ENCODE data around the gene ATXN7L3. TPM values are rescaled to one million over a fixed set of nuclear protein-coding genes. Genes with fewer than 3 reads are reported as not detected.
A peak's percentile ranks its signal among the peaks of the same experiment; 100 is the strongest.

ATXN7L3 gene
- polyA plus RNA-seq, 3 donors: 8.5 to 60.9 (median 9.9) TPM

GRCh38 chr17:44230140-44230539 lies 30.5 kb upstream of the ATXN7L3 start:
- Histone ChIP-seq H3K4me3 (replicated peaks in 1 of 3; ENCODE audit: low read depth in 2 of 3, low read length in 3 of 3) (no peak overlapping the region), H3K79me2 (ENCODE audit: insufficient read depth, low read length) (no peaks in the 10 kb centered on the region), H3K27me3 (ENCODE audit: control insufficient read depth in 2 of 2, insufficient read depth in 2 of 2, low read length in 2 of 2) (no peaks in the 10 kb centered on the region), H3K27ac (ENCODE audit: low read depth in 1 of 2, low read length in 2 of 2) (no peak overlapping the region), H4K20me1 (ENCODE audit: insufficient read depth, low read length) (no peaks in the 10 kb centered on the region), H3K4me2 (replicated peaks; ENCODE audit: extremely low read depth, low read length, poor library complexity, severe bottlenecking) (no peak overlapping the region), H3K9ac (ENCODE audit: insufficient read depth, low read length, poor library complexity, severe bottlenecking) (no peak overlapping the region), H3K4me1 (ENCODE audit: control insufficient read depth in 1 of 2, insufficient read depth in 2 of 2, low read length in 2 of 2) (no peaks in the 10 kb centered on the region), H2AFZ (ENCODE audit: insufficient read depth, low read depth, low read length, poor library complexity, severe bottlenecking) (no peak overlapping the region), H3K9me3 (replicated peaks in 1 of 2; ENCODE audit: control insufficient read depth in 1 of 2, insufficient read depth in 1 of 2, low read length in 2 of 2) (no peaks in the 10 kb centered on the region), H3K36me3 (replicated peaks in 1 of 2; ENCODE audit: control insufficient read depth in 1 of 2, insufficient read depth in 2 of 2, low read length in 2 of 2) (no peaks in the 10 kb centered on the region)
- DNase-seq: no peak
- H3K27me3 Mint-ChIP-seq (ENCODE audit: low read depth in 3 of 3): peaks cover 2 to 9% (median 2%) of the 10 kb centered on the region in 3 donors
- no peak overlapping the region for H3K4me3 Mint-ChIP-seq
- peaks cover 0 to 2% (median 0%) of the 10 kb centered on the region in 7 donors for H3K9me3 Mint-ChIP-seq
- 79% methylated on average over 4 of the region's 9 CpGs for WGBS (ENCODE audit: insufficient coverage)
- H3K27ac Mint-ChIP-seq: no peak overlapping the region
- H3K36me3 Mint-ChIP-seq: no peaks in the 10 kb centered on the region
- peaks cover 3% of the 10 kb centered on the region for H3K4me1 Mint-ChIP-seq
- intact Hi-C loops (cut with micrococcal nuclease): no loop called here
- no peak for TF ChIP-seq CTCF (IDR thresholded peaks at IDR 0.05)

GRCh38 chr17:44229090-44229489 lies 29.4 kb upstream of the ATXN7L3 start:
- no peaks in the 10 kb centered on the region for H3K36me3 ChIP-seq (replicated peaks in 1 of 2; ENCODE audit: control insufficient read depth in 1 of 2, insufficient read depth in 2 of 2, low read length in 2 of 2)
- H3K4me1 Mint-ChIP-seq: no peaks in the 10 kb centered on the region
- WGBS (ENCODE audit: insufficient coverage): 94% methylated on average over 6 of the region's 6 CpGs
- no peak overlapping the region for H3K9ac ChIP-seq (ENCODE audit: insufficient read depth, low read length, poor library complexity, severe bottlenecking)
- peaks cover 0 to 2% (median 0%) of the 10 kb centered on the region in 7 donors for H3K9me3 Mint-ChIP-seq
- TF ChIP-seq CTCF (IDR thresholded peaks at IDR 0.05): no peak
- peaks cover 4 to 15% (median 5%) of the 10 kb centered on the region in 3 donors for H3K27me3 Mint-ChIP-seq (ENCODE audit: low read depth in 3 of 3)
- no peaks in the 10 kb centered on the region for H3K9me3 ChIP-seq (replicated peaks in 1 of 2; ENCODE audit: control insufficient read depth in 1 of 2, insufficient read depth in 1 of 2, low read length in 2 of 2)
- H3K79me2 ChIP-seq (ENCODE audit: insufficient read depth, low read length): no peaks in the 10 kb centered on the region
- H3K4me2 ChIP-seq (replicated peaks; ENCODE audit: extremely low read depth, low read length, poor library complexity, severe bottlenecking): no peak overlapping the region
- H3K4me3 Mint-ChIP-seq: no peak overlapping the region
- intact Hi-C loops (cut with micrococcal nuclease): no loop called here
- H3K4me3 ChIP-seq (replicated peaks in 1 of 3; ENCODE audit: low read depth in 2 of 3, low read length in 3 of 3): no peak overlapping the region
- DNase-seq: no peak
- no peaks in the 10 kb centered on the region for H3K4me1 ChIP-seq (ENCODE audit: control insufficient read depth in 1 of 2, insufficient read depth in 2 of 2, low read length in 2 of 2)
- H2AFZ ChIP-seq (ENCODE audit: insufficient read depth, low read depth, low read length, poor library complexity, severe bottlenecking): no peak overlapping the region
- H4K20me1 ChIP-seq (ENCODE audit: insufficient read depth, low read length): no peaks in the 10 kb centered on the region
- H3K27me3 ChIP-seq (ENCODE audit: control insufficient read depth in 2 of 2, insufficient read depth in 2 of 2, low read length in 2 of 2): no peaks in the 10 kb centered on the region
- H3K27ac Mint-ChIP-seq: peak overlapping the region in 1 of 7 donors; percentile 28
- H3K27ac ChIP-seq (ENCODE audit: low read depth in 1 of 2, low read length in 2 of 2): no peak overlapping the region
- H3K36me3 Mint-ChIP-seq: no peaks in the 10 kb centered on the region
